KG1 (cell line): ENCODE results near the gene VSIR.
A peak's percentile ranks its signal among the peaks of the same experiment; 100 is the strongest.

ENCODE experiments used
- DNase-seq: peaks from one replicate; lab custom pipeline; 2025; lab: John Stamatoyannopoulos, UW

VSIR gene

DNA sequence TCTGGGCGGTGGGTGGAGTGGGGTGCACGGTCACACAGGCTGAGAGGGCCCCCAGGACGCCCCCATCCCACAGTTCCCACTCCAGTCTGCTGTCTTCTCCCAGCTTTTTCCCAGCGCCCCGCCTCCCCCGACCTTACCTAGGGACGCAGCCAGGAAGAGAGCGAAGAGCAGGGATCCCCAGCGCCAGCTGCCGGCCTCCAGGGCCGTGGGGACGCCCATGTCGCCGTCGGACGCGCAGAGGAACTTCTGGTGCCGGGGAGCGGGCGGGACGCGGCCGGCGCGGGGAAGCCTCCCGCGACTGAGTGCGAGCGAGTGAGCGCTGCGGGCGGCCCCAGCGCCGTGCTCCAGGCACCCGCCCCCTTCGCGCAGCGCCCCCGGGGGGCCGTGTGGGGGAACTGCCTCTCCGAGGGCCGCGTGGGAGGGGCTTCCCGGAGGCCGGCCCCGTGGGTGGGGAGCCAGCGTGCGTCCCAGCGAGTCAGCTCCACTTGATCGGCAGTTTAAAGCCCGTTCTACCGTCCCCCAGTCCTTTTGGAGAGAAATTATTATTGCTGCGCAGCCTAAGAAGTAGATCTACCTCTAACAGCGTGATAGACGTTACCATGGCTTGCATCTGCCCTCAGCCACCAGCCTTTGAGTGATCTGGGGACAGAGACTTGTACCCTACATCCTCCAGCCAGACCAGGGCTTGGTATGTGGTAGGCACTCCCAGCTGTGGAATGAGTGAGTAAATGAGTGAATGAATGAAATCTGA lies at the start of gene VSIR:
VSIR (minus strand) TSS at position 300 of the 751 bp plus-strand sequence; CDS start at position 219, 81 bp downstream.
- peak; percentile 87 for DNase-seq

DNA sequence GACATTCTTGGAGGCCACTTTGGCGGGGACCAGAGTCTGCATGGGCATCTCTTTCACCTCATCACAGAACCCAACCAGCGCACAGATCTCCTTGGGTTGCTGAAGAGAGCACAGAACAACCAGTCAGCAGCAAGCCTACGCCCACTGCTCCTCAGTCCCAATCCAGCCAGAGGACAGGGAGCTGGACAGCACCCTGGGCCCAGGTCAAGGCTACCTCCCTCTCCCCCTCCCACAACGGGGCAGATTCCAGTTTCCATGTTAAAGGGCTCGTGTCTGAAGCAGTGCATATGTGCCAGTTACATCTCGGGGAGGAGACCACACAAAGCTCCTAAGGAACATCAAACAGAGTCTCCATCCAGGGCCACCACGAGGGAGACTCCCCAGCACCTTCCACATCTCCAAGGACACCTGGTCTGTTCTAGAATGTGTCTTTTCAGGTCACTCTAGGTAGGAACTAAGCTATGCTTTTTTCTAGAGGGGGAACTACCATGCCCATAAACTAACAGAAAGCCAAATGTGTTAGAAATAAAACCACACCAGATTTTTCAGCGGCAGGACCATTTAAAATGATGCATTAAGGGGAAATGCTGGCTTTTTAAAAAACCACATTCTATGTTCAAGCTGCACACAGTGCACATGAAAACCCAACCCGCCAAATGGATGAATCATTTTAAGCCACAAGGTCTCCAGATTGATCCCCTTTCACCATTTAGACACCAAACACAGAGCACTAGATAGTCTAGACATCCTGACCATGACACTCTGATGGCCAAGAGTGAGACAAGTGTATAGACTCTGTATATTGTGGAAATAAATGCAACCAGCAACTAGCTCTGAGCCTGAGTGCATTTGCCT lies 48.8 kb upstream of the VSIR start:
- peak; percentile 27 for DNase-seq

DNA sequence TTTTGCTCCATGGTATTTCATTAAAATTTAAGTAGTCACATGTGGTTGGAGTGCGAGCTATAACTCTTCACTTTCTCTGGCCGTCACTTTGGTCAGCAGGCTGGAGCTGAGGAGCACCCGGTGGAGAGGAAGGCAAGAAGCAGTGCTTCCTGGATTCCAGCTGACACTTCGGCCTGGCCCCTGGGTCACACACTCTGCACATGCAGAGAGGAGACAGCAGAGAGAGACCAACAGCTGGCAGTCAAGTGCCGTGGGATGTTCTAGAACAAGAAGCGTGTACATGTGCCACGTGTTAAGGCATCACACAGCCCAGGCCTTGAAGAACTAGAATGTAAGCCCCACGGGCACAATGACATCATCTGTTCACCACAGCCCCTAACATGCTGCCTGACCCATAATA lies 47.6 kb upstream of the VSIR start:
- DNase-seq = no peak

DNA sequence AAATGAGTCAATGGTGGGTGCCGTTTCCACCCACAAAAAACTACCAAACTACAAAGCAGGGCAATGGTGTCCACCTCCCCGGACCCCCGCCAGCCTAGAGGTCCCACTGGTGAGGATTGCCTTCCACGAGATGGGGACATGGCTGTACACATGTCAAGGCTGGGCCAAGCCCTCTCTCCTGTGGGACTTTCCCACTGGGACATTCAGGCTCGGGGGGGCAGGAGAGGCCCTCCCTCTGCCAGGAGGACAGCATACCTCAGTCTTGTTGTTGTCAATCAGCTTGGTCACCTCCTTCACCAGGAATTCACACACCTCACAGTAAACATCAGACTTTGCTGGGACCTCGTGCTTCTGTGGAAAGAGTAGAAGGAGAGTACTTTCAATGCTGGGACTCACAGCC lies 46.7 kb upstream of the VSIR start:
- DNase-seq = no peak

DNA sequence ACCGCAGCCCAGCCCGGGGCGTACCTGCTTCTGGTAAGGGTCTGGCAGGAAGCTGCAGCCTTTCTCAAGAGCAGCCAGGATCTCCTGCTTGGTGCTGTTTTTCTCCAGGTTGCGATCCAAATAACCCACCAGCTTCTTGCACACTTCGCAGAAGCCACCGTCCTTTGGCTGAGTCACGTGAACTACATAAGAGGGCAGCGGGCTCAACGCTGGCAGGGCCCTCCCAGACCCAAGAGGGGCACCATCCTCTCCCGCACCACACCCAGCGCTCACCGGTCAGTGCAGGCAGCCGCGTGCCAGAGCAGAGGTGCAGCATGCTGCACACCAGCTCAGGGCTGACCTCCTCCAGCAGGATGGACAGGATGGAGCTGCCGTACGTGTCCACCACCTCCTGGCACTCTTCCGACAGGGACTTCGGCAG lies 46.1 kb upstream of the VSIR start:
- no peak for DNase-seq

DNA sequence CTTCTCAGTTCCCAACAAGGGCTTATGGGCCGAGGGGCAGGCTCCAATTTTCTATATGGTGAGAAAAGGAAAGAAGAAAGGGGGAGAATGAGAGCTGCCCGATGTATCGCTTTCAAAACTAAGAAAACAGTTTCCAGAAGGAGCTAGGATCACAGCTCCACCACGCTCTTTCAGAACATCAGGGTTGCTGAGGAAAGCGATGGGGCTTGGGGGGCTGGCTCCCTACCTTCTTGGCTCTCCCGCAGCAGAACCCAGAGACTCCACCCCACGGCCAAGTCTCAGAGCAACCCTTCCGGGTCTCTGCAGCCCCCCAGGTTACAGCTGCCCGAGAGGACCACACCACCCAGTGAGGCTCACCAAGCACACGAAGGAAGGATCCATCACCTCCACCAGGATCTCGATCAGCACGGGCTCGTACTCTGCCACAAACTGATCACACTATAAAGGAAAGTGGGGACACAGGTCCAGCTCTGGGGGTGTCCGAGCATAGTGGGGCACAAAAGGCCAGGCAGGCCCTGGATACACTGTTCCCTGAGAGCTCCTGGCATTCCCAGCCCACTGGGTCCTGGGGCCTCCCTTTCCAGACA lies 45.4 kb upstream of the VSIR start:
- no peak for DNase-seq

DNA sequence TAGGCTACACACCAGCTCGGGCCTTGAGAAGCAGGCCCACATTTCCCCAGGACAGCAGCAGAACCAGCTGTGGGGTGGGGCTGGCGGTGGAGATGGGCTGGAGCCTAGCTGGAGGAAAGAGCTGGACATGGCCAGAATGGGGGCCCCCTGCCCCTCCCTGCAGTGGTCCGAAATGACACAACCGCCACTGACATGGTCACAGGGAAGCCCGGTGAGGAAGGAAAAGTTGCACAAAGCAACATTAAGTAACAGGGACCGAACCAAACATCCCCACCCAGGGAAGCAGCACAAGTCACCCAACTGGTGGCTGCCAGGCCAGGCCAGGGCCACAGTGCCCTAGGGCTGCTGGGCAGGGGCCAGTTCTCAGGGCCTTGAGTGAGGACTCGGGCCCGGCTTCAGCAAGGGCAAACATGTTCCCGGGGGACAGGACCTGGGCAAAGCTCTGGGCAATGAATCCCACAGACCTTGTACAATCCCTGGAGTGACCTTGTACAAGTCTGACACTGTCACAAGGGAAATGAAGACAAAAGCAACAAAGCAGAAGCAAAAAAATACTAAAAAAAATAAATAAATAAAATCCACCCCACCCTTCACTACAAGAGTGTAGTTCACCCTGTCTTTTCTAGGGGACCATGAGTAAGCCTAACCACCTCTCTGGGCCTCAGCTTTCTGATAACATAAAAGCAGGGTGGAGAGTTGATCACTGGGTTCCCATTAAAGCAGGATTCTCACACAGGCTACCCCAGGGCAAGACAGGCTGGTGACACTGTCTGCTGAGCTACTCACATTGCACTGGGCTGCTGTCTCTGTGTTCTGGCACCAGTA lies 44.7 kb upstream of the VSIR start:
- no peak for DNase-seq

DNA sequence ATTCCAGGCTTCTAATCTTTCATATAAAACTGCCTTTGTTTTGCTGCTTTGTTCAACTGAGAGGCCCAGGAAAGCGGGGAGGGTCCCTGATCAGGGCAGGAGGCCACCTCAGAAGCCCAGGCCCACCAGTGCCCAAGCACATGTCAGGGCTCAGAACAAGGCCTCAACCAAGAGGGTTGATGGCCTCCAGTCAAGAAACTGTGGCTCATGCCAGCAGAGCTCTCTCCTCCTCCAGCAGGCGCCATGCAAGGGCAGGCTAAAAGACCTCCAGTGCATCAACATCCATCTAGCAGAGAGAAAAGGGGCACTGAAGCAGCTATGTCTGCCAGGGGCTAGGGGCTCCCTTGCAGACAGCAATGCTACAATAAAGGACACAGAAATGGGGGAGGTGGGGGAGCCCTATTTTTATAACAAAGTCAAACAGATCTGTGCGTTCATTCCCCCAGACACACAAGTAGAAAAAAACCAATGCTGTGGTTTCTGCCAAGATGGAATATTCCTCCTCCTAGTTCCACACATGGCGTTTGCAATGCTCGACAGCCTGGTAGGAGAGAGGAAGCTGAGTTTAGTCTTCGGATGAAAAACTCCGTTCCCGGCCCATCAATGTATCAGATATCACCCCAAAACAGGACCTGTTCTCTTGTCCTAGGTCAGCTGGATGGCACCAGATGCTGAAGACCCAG lies 43.8 kb upstream of the VSIR start:
- no peak for DNase-seq

DNA sequence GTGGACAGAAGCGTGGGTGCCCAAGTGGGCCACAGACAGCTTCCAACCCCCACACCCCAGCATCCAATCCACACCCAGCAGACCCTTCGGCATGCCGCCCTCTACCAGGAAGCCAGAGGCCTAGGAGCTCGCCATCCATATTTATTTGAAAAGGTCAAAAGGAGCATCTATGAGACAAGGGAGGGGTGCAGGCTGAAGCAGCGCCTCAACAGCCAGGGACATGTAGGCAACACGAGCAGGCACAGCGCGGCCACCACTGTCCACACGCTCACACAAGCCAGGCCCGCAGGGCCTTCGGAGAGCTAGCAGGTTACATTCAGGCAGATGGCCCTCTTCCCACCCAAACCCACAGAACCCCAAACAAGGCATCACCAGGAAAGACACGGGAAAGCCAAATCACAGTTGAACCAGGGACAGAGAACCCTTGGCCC lies 43.1 kb upstream of the VSIR start:
- DNase-seq = no peak

DNA sequence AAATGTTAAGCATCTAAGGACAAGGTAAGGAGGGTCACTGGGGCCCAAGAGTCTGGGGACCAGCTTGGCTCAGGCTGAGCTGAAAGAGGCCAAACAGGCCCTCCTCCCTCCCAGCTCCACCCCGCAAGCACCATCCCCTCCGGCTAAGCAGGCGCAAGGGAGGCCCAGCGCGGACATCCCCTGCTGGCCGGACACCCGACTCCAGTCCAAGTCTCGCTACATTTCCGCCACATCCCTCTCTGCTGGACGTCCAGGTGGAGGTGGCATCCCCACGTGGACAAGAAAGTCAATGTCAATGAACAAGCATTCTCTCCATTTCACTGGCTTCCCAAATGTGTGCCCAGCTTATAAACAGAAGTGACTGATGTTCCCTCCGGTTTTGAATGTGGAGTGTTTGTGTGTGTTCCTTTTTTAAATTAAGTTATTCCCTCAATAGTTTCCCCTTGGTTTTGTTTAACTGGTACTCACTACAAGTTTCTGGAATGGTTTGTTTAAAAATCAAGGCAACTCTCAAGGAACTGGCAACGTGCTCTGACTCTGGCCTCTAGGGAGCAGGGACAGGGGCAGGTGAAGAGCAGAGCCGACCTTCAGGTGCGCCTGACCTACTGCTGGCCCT lies 42.3 kb upstream of the VSIR start:
- DNase-seq = no peak

DNA sequence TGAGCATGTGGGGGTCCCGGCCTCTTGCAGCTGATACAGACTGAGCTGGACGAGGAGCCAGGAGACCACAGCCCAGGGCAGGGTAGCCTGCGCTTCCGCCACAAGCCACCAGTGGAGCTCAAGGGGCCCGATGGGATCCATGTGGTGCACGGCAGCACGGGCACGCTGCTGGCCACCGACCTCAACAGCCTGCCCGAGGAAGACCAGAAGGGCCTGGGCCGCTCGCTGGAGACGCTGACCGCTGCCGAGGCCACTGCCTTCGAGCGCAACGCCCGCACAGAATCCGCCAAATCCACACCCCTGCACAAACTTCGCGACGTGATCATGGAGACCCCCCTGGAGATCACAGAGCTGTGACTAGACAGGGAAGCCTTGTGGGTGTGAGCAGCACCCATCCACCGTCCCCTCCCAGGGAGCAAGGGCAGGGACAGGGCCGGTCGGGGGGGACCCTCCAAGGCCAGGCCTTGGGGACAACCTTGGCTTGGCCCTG lies 41.6 kb upstream of the VSIR start:
- DNase-seq = no peak

DNA sequence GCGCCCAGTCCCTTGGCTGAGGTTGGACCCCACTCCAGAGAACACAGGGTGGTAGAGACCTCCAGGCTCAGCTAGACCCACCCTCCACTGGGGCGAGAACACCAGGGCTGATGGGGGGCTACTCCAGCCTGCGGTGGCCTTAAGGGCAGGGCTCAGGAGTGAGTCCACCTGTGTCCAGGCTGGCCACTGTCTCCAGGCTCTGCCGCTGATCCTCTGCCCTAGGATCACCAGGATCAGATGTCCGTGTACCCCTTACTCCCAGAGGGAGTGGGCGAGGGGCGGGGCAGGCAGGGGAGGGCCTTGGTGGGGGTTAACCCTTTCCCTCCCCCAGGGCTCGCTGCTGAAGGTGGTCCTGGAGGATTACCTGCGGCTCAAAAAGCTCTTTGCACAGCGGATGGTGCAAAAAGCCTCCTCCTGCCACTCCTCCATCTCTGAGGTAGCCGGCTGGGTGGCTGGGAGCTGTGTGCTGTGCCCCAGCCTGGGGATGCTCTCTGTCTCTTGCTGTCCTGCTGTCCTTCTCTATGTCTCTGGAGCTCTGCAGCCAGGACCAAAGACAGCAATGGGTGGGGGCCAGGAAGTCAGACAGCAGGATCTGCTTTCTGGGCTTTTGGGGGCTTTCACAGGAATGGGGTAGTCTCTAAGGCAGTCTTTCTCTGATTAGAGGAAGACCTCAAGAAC lies 39.7 kb upstream of the VSIR start:
- DNase-seq = no peak

DNA sequence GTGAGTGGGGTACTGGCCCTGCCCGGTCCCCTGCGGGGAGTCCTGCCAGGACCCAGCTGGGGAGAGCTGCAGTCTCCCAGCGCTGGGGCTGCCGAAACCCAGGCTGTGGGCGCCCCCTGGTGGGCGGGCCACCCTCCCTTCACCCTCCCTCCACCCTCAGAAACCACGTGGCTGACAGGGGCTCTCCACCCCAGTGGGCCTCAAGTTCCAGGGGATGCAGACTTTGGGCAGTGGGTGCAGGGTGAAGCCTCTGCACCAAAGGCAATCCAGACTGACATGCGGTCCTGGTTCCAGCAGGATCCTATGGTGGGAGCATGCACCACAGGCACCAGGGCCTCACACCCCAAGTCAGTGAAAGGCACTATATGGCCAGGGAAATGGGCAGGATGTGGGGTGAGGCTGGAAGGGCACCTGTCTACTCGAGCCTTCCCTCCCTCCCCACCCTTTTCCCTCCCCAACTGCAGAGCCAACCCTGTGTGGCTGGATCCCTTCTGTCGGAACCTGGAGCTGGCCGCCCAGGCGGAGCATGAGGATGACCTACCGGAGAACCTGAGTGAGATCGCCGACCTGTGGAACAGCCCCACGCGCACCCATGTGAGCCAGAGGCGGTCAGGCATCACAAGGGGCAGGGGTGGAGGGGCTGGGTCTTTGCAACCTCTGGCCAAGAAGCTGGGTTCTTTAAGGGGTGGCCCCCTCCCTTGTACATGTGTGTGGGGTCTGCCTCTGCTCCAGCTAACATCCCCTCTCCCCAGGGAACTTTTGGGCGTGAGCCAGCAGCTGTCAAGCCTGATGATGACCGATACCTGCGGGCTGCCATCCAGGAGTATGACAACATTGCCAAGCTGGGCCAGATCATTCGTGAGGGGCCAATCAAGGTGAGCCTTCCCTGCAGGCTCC lies 38.9 kb upstream of the VSIR start:
- peak; percentile 71 for DNase-seq

DNA sequence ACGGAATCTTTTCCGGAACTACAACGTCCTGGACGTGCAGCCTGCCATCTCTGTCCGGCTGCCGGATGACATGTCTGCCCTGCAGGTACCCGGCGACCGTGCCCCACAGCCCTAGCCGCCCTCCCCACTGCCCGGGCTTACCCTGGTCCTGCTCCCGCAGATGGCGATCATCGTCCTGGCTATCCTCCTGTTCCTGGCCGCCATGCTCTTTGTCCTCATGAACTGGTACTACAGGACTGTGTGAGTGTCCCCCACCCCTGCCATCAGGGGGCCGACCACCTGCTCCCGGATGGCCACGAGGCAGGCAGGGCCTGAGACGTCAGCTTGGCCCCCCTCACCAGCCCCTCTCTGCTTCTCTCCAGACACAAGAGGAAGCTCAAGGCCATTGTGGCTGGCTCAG lies 38.0 kb upstream of the VSIR start:
- no peak for DNase-seq

DNA sequence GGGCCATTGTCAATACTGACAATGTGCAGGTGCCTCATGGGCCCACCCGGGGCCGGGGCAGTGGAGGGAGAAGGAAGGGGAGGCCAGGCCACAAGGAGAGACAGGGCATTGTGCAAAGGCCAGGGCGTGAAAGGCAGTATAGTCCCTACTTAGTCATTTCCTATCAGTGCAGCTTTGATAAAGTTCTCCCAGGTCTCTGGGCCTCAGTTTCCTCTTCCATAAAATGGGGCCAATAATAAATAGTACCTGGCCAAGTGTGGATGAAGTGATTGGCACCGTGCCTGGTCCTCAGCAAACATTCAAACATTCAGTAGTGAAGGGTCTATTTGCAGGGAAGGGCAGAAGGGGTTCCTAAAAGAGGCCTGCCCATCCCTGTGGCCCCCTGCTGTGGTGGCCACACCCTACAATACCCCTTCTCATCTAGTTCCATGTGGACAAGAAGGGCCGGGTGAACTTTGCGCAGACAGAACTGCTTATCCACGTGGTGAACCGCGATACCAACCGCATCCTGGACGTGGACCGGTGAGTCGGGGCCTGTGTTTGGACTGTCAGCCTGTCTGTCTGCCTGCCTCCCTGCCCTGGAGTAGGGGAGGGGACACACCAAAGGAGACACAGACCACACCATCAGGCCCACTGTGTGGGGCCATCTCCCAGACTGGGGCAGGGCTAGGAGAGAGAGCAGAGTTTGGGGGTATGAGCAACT lies 36.9 kb upstream of the VSIR start:
- no peak for DNase-seq

DNA sequence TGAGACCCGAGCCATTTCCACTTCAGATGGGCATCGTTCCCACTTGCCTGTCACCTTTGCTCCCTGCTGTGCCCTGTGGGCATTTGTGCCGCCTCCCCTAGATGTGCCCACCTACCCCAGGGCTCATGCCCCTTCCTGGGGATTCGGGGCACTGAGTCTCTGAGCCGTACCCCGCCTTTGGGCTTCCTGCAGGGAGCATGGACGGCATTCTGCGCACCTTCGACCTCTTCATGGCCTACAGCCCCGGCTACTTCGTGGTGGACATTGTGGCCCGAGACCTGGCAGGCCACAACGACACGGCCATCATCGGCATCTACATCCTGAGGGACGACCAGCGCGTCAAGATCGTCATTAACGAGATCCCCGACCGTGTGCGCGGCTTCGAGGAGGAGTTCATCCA lies 36.3 kb upstream of the VSIR start:
- no peak for DNase-seq

DNA sequence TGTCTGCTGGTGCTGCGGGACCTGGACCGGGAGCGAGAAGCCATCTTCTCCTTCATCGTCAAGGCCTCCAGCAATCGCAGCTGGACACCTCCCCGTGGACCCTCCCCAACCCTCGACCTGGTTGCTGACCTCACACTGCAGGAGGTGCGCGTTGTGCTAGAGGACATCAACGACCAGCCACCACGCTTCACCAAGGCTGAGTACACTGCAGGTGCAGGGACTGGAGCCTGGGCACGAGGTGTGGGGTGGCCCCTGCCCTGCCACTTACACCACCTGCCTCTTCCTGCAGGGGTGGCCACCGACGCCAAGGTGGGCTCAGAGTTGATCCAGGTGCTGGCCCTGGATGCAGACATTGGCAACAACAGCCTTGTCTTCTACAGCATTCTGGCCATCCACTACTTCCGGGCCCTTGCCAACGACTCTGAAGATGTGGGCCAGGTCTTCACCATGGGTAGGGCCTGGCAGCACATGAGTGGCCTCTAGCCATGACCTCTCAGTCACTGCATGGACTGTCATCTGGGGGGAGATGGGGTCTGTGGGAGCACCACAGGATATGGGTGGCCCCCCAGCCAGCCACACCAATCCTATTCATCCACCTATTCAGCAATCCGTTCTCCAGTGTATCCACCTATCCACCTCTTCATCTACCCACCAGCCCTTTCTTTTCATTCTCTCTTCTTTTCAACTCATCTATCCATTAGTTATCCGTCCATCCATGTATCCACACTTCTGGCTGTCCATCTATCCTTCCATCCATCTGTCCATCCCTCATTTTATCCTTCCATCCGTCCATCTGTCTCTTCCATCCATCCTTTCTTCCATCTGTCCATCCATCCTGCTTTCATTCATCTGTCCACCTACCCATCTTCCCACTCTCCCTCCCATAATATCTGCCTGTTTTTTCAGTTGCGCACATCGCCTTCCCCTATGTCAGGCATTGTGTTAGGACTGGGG lies 34.5 kb upstream of the VSIR start:
- DNase-seq = no peak
